ENCODE results near the gene C16orf82.
A peak's percentile ranks its signal among the peaks of the same experiment; 100 is the strongest.

C16orf82 gene

DNA sequence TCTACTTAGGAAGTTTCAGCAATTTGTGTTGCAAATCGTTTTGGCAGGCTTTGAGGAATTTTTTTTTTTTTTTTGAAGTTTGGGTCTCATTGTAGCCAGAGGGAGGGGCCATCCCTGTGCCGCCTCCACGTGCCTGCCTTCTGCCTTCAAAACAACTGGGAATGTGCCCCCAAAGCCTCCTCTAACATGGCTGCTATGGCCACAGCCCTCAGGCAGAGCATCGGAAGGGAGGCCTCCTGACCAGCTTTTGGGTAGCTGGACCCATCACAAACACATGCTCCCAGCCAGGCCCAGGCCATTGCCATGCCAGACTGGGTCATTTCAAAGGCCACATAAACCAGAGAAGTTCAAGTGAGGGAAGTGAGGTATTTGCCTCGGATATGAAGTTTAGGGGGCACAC, 21.5 kb downstream of the C16orf82 start:
- DNase-seq (ENCODE audit: low spot score) = no peak

DNA sequence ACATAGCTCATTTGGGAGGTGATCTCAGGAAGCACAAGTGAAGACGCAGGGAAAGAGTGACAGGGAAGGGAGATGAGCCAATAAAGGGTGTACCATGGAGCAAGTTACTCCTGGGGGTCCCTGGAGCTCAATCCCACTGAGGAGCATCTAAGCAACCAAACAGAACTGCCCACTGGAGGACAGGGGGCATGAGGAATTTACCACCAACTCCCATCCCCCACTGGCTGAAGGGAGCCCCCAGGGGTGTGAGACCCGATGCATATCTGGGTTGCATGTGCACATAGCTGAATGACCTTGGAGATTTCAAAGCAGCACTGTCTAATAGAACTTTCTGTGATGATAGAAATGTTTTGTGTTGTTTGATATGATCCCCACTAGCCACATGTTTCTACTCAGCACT, 29.6 kb downstream of the C16orf82 start:
- DNase-seq (ENCODE audit: low spot score) = no peak

DNA sequence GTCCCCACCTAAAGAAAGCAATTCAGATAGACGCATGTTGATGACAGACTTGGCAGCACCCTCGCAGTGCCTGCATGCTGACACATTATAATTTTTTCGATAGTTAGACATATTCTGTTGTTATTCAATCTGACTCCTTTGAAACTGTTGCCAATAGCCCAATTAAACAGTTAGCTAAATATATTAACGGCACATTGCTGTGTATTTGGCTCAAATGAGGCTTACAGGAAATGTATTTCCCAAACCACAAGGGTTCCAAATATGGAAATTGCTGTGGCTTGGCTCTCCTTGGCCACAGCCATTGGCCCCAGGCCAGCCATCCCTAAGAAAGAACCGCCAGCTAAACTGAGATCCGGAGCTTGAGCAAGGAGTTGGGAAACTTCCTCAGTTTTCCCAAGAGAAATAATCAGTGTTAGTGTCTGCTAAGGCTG, 31.1 kb downstream of the C16orf82 start:
- DNase-seq (ENCODE audit: low spot score) = no peak

DNA sequence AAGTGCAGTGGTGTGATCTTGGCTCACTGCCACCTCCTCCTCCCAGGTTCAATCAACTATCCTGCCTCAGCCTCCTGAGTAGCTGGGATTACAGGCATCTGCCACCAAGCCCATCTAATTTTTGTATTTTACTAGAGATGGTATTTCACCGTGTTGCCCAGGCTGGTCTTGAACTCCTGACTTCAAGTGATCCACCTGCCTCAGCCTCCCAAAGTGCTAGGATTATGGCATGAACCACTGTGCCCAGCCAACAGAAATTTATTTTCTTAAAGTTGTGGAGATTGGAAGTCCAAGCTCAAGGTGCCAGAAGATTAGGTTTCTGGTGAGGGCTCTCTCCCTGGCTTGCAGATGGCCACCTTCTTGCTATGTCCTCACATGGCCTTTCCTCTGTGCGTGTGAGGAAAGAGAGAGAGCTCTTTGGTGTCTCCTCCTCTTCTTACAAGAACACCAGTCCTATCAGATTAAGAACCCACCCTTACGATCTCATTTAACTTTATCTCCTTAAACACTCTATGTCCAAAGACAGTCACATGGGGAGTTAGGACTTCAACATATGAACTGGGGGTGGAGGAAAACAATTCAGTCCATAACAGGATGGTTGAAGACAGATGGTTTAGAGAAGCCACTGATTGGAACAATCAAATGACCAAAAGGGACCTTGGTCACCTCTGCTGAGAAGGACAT, 31.8 kb downstream of the C16orf82 start:
- no peak for DNase-seq (ENCODE audit: low spot score)

DNA sequence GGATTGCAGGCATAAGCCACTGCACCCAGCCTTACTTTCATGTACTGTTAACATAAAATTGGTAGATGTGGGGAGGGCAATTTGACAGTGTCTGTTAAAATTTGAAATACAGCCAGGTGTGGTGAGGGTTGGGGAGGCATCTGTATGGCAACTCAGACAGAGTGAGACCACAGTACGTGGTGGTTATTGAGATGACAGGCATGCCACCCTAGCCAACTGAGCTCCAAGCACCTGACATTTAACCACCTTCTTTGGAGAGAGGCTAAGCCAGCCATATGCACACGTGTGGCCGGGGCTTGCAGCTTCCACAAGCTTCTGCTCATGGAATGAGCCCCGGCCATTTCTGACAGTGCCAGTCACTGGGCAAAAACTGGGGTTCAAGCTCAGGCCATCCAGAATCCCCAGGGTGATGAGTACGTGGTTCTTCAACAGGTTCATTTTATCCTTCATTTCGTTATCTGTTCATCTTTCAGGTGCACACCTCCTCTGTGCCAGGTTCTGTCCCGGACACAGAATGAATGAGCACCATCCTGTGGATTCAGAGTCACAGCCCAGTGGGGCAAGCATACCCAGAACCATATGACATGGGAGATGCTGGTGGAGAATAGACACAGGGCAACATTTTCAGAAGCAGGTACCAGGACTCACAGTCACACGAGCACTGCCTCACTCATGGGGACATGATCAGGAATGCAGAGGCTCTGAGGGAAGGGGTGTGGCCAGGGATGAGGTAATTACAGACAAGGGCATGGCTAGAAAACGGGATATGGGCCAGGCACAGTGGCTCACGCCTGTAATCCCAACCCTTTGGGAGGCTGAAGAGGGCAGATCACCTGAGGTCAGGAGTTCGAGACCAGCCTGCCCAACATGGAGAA, 36.2 kb downstream of the C16orf82 start:
- DNase-seq (ENCODE audit: low spot score) = no peak

DNA sequence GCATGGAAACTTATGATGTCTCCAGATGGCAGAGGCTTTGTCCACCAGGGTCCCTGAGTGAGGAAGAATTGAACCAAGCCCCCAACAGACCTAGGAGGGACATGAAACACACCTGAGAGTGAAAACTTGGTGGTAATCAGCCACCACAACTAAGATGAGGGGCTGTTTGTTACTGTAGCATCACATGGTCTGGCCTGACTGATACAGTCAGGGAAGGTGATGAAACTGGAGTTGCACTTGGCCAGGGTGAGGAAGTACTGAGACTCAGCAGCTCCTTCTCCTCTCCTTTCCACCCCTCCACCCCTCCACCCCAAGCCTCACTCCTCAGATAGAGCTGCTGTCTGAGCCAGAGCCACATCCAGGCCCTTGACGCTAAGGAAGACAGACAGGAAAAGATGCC, 37.2 kb downstream of the C16orf82 start:
- no peak for DNase-seq (ENCODE audit: low spot score)

DNA sequence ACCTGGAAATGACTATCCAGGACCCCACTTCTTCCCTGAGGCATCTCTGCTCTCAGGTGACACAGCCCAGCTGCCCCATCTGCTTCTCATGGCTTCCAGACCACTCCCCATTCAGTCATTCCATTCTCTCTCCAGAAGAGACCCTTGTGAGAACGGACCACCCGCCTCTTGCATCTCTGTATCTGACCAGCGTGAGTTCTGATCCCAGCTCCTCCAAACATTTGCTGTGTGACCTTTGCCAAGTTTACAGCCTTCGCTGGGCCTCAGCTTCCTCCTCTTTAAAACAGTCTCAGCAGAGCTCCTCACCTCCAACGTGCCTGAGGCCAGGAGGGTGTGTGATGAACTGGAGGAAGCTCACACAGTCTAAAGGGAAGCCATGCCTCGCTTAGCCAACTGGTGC, 39.6 kb downstream of the C16orf82 start:
- DNase-seq (ENCODE audit: low spot score) = no peak

DNA sequence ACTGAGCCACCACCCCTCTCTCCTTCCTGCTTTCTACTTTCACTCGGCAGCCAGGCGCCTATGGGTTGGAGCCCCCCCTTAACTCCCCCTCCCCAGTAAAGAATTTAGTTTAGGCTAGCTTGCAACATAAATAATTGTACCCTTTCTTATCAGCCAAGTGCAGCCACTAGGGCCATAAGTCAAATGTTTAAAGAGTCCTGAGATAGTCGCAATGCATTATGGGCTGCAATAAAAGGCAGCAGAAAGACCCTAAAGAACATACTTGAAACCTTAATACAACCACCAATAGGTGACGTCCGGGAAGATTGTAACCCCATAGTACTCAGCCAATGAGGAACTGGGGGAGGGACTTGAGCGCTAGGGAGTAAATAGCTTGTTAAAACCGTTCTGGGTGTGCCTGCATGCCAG, 40.5 kb downstream of the C16orf82 start:
- no peak for DNase-seq (ENCODE audit: low spot score)

DNA sequence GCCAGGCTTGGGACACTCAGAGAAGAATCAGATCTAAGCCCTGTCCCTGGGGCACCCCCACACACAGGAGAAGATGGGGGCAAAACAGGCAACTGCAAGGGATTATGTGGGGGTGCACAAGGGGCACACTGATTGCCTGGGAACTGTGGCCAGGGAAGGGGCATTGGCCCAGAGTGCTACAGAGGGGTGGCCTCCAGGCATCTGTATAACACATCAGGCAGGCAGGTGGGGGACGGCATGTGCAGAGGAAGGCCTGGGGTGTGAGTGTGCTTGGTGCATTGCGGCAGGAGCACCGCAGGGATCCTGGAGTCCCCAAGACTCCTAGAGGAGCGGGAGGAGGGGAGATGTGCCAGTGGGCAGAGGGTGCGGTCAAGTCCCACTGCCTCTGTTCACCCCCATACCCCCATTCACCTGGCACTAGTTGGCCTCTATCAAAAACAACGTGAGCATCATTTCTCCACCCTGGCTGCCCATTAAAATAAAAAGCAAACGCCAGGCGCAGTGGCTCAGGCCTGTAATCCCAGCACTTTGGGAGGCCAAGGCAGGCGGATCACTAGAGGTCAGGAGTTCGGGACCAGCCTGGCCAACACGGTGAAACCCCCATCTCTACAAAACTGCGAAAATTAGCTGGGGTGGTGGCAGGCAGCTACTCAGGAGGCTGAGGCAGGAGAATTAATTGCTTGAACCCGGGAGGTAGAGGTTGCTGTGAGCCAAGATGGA, 41.5 kb downstream of the C16orf82 start:
- DNase-seq (ENCODE audit: low spot score) = no peak

DNA sequence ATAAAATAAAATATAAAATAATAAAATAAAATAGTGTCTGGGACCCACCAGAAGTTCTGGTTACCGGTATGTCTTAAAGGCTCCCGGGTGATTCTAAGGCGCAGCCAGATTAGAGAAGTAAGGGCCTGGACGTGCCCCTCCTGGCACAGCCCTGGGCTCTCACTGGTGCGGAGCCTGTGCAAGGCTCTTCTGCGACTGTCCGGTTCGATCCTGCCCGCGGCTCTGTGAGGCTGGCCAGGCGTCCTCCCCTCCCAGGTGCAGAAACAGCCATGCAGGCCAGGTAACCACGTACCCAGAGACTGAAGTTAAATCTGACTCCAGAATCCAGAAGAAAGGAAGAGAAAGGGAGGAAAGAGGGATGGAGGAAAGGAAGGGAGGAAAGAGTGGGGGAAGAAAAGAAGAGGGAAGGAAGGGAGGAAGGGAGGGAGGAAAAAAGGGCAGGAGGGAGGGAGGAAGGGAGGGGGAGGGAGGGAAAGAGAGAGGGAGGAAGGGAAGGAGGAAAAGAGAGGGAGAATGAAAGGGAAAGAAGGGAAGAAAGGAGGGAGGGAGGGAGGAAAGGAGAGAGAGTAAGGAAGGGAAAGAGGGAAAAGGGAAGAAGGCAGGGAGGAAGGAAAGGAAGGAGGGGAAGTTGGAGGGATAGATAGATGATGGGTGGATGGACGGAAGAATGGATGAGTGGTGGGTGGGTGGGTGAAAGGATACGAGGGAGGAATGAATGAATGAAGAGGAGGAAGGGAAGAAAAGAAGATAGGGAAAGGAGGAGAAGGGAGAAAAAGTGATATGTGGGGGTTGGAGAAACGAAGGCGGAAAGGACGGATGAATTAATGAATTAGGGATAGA, 42.3 kb downstream of the C16orf82 start:
- no peak for DNase-seq (ENCODE audit: low spot score)

DNA sequence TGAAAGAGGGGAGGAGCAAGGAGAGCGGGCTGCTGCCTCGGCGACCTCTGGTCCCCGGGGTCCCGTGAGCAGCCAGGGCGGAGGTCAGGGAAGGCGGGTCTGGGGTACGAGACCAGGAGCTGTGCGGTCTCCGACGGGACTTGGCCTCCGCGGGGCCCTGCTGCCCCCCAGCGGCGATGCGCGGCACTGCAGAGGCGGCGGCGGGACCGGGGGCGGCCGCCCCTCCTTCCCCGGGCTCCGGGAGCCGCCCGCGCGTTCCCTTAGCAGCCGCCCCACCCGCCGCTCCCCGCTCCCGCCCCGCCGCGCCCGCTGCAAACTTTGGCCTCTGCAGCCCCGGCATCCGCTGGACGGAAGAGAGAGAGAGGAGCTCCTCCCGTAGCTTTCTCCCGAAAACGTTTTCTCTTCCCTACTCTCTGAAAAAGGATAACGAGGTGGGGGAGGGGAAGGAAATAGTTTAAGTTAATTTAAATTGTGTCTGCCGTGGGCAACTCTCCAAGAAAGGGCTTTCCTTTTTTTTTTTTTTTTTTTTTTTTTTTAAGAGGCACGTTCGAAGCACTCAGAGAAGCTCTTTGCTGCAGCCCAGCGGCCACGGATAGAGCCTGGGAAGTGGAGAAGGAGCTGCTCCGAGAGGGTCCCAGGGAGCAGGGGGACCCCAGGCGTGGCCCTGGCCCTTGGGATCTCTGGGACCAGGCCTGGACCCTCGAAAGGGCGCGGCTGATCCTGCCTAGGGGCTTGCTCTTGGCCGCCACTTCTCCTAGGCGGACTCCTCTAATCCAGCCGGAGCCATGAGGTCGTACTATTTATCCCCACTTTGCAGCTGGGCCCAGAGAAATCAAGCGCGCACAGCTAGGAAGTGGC, 43.2 kb downstream of the C16orf82 start:
- DNase-seq (ENCODE audit: low spot score) = peak; percentile 32

DNA sequence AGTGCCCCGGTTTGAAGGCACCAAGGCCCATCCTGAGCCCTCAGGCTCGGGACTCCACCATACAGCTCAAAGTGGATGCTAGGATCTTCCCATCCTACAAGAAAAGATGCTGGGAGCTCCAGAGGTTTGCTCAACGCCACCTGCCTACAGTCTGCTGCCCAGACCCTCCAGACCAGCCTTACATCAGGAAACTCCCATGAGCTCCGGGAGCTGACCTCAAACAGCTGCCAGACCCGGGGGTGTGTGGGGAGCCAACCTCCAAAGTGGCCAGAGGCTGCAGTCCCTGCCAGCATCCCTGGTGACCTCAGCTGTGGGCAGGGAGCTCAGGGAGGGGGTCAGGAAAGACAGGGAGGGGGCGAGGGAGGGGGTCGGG, 43.8 kb downstream of the C16orf82 start:
- no peak for DNase-seq (ENCODE audit: low spot score)

DNA sequence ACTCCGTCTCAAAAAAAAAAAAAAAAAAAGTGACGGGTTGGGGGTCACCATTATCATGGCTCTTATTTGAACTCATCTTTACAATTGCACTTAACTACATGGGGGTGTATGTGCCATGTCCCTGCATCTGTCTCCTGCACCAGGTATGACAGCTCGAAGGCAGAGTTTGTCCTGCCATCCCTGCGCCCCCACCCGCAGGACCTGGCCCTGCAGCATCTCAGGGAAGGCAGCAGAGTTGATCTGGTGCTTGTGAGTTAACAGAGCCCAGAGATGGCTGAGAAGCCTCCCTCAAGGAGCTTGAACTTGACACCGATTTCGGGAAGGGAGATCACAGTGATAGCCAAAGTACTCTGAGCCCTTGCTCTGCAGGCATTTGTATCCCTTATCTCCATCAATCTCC, 44.8 kb downstream of the C16orf82 start:
- DNase-seq (ENCODE audit: low spot score) = no peak

DNA sequence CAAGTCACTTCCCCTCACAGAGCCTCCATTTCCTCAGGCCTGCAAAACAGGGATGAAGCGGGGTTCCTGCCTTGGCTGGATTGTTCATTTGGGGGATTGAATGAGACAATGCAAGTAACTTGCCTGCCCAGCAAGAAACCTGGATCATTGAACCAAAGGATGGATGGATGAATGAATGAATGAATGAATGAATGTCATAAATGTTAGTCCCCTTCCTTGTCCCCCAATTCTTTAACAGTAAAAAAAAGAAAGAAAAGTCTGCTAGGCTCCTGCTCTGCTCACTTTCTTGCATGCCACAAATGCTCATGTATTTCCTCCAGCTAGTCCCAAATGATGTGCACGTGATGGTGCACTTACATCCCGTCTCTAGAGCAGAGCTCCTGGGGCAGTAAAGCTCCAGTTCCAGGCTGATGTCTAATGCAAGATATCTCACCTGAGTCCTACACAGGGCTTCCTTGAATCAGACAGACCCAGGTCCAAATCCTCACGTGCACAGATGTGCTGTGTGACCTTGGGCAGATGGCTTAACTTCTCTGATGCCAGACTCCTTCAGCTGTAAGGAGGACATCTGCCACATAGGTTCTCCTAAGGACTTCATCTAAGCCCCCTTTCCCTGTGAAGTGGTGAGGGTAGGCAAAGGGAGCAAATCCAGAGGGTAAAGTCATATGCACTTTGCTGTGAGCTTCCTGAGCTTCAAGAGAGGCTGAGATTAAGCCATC, 45.5 kb downstream of the C16orf82 start:
- DNase-seq (ENCODE audit: low spot score) = no peak

DNA sequence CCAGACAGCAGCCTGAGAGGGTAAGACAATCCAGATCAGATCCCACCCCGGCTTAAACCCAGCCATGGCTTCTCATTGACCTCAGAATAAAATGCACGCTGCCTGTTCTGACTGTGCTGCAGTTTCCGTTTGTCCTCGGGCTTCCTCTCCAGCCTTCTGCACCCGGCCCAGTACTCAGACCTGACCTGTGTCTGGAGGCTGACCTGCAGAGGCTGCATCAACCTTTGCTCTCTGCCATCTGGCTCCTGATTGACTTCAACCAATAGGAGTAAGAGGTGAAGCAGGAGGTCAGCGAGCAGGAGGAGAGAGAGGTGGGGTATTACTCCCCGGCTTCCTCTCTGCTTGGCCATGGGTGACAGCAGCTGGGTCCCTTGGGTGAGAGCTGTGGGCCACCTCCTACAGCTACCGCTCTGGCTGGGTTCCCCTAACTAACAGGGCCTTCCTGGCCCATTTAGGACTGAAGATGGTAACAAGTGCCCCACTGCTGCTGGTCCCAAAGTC, 46.7 kb downstream of the C16orf82 start:
- no peak for DNase-seq (ENCODE audit: low spot score)

DNA sequence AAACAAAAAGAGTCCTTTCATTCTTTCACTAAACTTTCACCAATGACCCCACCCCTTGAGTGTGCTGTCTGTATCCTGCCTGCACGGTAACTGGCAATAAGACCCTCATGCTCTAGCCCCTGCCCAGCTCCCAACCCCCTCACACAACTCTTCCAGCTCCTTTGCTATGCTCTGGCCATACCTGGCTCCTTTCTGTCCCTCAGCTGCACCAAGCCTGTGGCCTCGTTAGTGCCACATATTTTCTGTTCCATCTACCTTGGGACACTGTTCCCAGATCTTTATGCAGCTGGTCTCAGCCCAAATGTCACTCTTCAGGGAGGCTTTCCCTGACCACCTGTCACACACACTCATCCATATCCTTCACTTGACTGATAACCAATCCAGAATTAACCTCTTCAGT, 47.3 kb downstream of the C16orf82 start:
- DNase-seq (ENCODE audit: low spot score) = no peak

DNA sequence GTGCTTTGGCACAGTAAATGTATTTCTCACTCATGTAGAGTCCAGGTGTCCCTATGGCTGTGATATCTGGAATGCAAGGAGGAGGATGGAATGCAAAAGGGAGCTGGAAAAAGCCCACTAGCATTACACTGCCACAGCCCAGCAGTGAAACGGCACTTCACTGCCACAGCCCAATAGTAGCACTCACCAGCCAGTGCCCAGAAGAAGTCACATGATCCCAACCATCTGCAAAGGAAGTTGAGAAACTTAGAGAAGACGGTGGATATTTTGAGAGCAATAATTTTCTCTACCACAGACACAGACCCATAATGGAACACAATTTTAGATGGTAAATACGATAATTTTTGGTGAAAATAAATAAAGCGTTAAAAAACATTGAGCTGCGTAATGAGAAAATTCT, 51.8 kb downstream of the C16orf82 start:
- DNase-seq (ENCODE audit: low spot score) = no peak

Data from hematopoietic multipotent progenitor cell treated with erythropoietin and hydrocortisone succinate and interleukin-3 and kit ligand, for 17 days (in vitro differentiated cells).